B cell (primary cell): ENCODE data around the gene TBX15. TPM values are rescaled to one million over a fixed set of nuclear protein-coding genes. Genes with fewer than 3 reads are reported as not detected.

Experiments used
- ATAC-seq: fragments of 200-7000 bp; cut with Tn5 transposase; one replicate; pipeline ENCODE4 v1.10.0; 2021; ENCODE audit warnings: low read depth, mild to moderate bottlenecking, moderate number of reproducible peaks, moderate library complexity
- CTCF ChIA-PET: fragments of 350-600 bp; sonication (Branson Sonifier 250); formaldehyde crosslinking; loops from one replicate; lab custom pipeline; 2021; ENCODE audit warnings: antibody characterized with exemption, inconsistent platforms; lab: Charles Lee
- POLR2A ChIA-PET: fragments of 350-600 bp; sonication (Branson Sonifier 250); formaldehyde crosslinking; loops from one replicate; lab custom pipeline; 2021; ENCODE audit warnings: antibody characterized with exemption; lab: Charles Lee
- DNase-seq: peaks from one replicate; pipeline ENCODE4 v3.0.0; 2013
- H2AFZ ChIP-seq: 2 replicates; pipeline ENCODE4 v1.6.1; 2012; ENCODE audit warnings: mild to moderate bottlenecking, low read depth, low read length; ENCODE audit not compliant: insufficient read depth, poor library complexity, severe bottlenecking
- H3K27ac ChIP-seq, 2 donors: 1 replicate in 1 of 2; 2 replicates in 1 of 2; pipeline ENCODE4 v1.5.1; 2012 to 2013; ENCODE audit warnings: low read length in 2 of 2, mild to moderate bottlenecking in 2 of 2, moderate library complexity in 1 of 2
- H3K27me3 ChIP-seq, 4 experiments: fragments of 200-600 bp in 1 of 4; sonication (generic) in 1 of 4; replicated peaks in 1 of 4; 1 replicate in 2 of 4; 2 replicates in 2 of 4; pipeline versions ENCODE4 v1.6.1 to v1.7.0; 2013 to 2016; ENCODE audit warnings: low read length in 3 of 4, mild to moderate bottlenecking in 2 of 4, mixed read lengths in 1 of 4, moderate library complexity in 1 of 4; ENCODE audit not compliant: insufficient read depth in 4 of 4, control insufficient read depth in 3 of 4; ENCODE audit errors: control extremely low read depth in 1 of 4
- H3K36me3 ChIP-seq, 2 experiments: replicated peaks in 1 of 2; 1 replicate in 1 of 2; 2 replicates in 1 of 2; pipeline versions ENCODE4 v1.6.1 to v1.7.1; 2013; ENCODE audit warnings: low read length in 1 of 2; ENCODE audit not compliant: insufficient read depth in 2 of 2, control insufficient read depth in 1 of 2; ENCODE audit errors: control extremely low read depth in 1 of 2, extremely low read depth in 1 of 2
- H3K4me1 ChIP-seq, 2 donors: fragments of 200-600 bp in 1 of 2; sonication (generic) in 1 of 2; 1 replicate in 1 of 2; 2 replicates in 1 of 2; pipeline versions ENCODE4 v1.5.1 to v1.6.1; 2013 to 2017; ENCODE audit warnings: low read length in 2 of 2; ENCODE audit not compliant: control insufficient read depth in 2 of 2, insufficient read depth in 2 of 2
- H3K4me2 ChIP-seq: replicated peaks from 2 replicates; pipeline ENCODE3; 2012; ENCODE audit warnings: mild to moderate bottlenecking, low read depth, low read length; ENCODE audit not compliant: poor library complexity, severe bottlenecking
- H3K4me3 ChIP-seq, 5 experiments: fragments of 200-600 bp in 1 of 5; sonication (generic) in 1 of 5; 1 replicate in 3 of 5; 2 replicates in 2 of 5; pipeline versions ENCODE4 v1.5.1 to v1.7.0; 2011 to 2016; ENCODE audit warnings: low read length in 4 of 5, mild to moderate bottlenecking in 4 of 5, low read depth in 2 of 5, control low read depth in 1 of 5, moderate library complexity in 1 of 5; ENCODE audit not compliant: insufficient read depth in 1 of 5; ENCODE audit errors: control extremely low read depth in 1 of 5, extremely low read depth in 1 of 5
- H3K79me2 ChIP-seq: fragments of 200-600 bp; sonication (generic); one replicate; pipeline ENCODE4 v1.6.0; 2016; ENCODE audit warnings: low read length; ENCODE audit not compliant: control insufficient read depth, insufficient read depth
- H3K9ac ChIP-seq: fragments of 200-600 bp; sonication (generic); 2 replicates; pipeline ENCODE4 v1.6.1; 2017; ENCODE audit warnings: mild to moderate bottlenecking, low read length, moderate library complexity
- H3K9me3 ChIP-seq, 3 donors: one replicate each; pipeline versions ENCODE4 v1.6.1 to v1.7.1; 2013; ENCODE audit warnings: low read length in 2 of 3; ENCODE audit not compliant: control insufficient read depth in 2 of 3, insufficient read depth in 1 of 3; ENCODE audit errors: control extremely low read depth in 1 of 3
- H4K20me1 ChIP-seq: 2 replicates; pipeline ENCODE4 v1.6.0; 2012; ENCODE audit warnings: mild to moderate bottlenecking, low read length; ENCODE audit not compliant: insufficient read depth, control insufficient read depth, poor library complexity, severe bottlenecking
- H3K27ac Mint-ChIP-seq: one replicate; pipeline ENCODE4 v1.8.0; 2021; ENCODE audit warnings: mixed read lengths
- H3K27me3 Mint-ChIP-seq: one replicate; pipeline ENCODE4 v1.8.0; 2021; ENCODE audit warnings: mixed read lengths
- H3K4me1 Mint-ChIP-seq: one replicate; pipeline ENCODE4 v1.8.0; 2021; ENCODE audit warnings: mixed read lengths
- H3K4me3 Mint-ChIP-seq: one replicate; pipeline ENCODE4 v1.8.0; 2021; ENCODE audit warnings: mixed read lengths
- H3K9me3 Mint-ChIP-seq: one replicate; pipeline ENCODE4 v1.8.0; 2022; ENCODE audit warnings: mixed read lengths; ENCODE audit not compliant: insufficient read depth
- EZH2 ChIP-seq: IDR thresholded peaks from 2 replicates; pipeline ENCODE4 v1.6.1; 2012; ENCODE audit warnings: borderline replicate concordance, low read depth, mild to moderate bottlenecking, moderate library complexity, low read length; ENCODE audit not compliant: insufficient read depth, poor library complexity, severe bottlenecking
- WGBS: methylation state at CpG from one replicate; pipeline ENCODE4 v1.1.5; 2013; ENCODE audit warnings: missing lambda C conversion rate; ENCODE audit not compliant: insufficient coverage; 5-methylcytosine and 5-hydroxymethylcytosine counted together
- intact Hi-C: fragments of 100-400 bp; cut with micrococcal nuclease; formaldehyde crosslinking; loops from one replicate; pipeline ENCODE4 v1.10.0; 2022
- polyA plus RNA-seq: library from polyadenylated mRNA; depleted of rRNA; stranded (reverse); fragments of >200 nt; gene quantifications from 2 replicates; pipeline ENCODE4 v1.2.3, GENCODE V29; 2012
- total RNA-seq, 2 donors: library from RNA; stranded (reverse); fragments of 120-200 nt in 1 of 2; gene quantifications; 1 replicate in 1 of 2; 2 replicates in 1 of 2; pipeline versions ENCODE4 v1.2.3 to v1.2.4, GENCODE V29; 2013 to 2022
- TF ChIP-seq, protein P1 (sequence below): fragments of 200-600 bp; IDR thresholded peaks from one replicate; pipeline ENCODE4 v1.8.0; 2022; ENCODE audit warnings: antibody characterized with exemption, mild to moderate bottlenecking

TBX15 gene
- total and polyA plus RNA-seq, 2 donors (not counting 1 experiment from before 2014, with no cell fraction given) = 0.03 to 0.15 TPM

DNA sequence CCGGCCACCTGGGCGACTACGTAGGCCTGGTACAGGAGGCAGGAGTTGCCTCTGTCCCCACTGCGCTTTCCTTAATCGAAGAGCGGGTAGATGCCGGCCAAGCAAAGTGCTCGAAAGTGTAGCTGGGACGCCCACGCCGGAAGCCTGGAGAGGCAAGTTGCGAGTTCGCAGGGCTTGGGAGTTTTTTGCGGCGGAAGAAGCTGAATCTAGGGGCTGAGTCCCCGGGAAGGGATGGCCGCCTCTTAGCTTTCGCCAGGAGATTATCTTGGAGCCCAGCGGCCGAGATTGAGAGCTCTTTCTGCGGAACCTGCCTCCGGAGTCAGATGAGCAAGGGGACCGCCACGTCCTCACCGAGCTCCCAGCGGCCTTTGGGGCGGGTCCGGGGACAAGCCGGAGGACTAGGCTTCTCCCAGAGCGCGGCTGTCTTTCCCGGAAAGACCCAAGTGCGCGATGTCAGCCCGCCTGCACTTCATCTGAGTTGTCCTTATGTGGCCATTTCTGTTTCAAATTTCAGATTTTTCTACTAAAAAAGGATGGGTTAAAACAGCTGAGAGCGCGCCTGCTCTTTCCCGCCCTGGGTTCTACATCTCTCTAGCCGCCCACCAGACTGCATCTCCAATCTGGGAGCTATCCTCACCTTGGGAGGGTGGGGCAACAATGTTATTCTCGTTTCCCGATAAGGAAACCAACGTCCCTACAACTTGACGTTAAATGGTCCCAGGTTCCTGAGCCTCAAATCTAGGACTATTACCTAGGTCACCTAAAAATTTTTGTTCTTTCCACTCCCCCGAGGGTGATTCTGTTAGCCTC is 12.4 kb upstream of the TBX15 start:
- Histone ChIP-seq H3K36me3 (no peaks in the 10 kb centered on the region), H3K27me3 (peaks cover 2 to 89% (median 62%) of the 10 kb centered on the region in 4 experiments), H3K79me2 (no peaks in the 10 kb centered on the region), H3K27ac (no peak overlapping the region), H3K4me1 (peaks cover 4 to 6% of the 10 kb centered on the region in 2 donors), H3K9ac (no peak overlapping the region), H3K4me2 (no peak overlapping the region), H3K9me3 (peaks cover 0 to 35% (median 0%) of the 10 kb centered on the region in 3 donors), H3K4me3 (no peak overlapping the region), H4K20me1 (no peaks in the 10 kb centered on the region), H2AFZ (no peak overlapping the region)
- Mint-ChIP-seq H3K4me3 (no peak overlapping the region), H3K27ac (no peak overlapping the region), H3K4me1 (peaks cover 9% of the 10 kb centered on the region), H3K27me3 (peaks cover 76% of the 10 kb centered on the region), H3K9me3 (peaks cover under 1% of the 10 kb centered on the region)
- ChIA-PET POLR2A (no interaction called here), CTCF (no interaction called here)
- no peak for TF ChIP-seq EZH2
- TF ChIP-seq, protein P1, sequence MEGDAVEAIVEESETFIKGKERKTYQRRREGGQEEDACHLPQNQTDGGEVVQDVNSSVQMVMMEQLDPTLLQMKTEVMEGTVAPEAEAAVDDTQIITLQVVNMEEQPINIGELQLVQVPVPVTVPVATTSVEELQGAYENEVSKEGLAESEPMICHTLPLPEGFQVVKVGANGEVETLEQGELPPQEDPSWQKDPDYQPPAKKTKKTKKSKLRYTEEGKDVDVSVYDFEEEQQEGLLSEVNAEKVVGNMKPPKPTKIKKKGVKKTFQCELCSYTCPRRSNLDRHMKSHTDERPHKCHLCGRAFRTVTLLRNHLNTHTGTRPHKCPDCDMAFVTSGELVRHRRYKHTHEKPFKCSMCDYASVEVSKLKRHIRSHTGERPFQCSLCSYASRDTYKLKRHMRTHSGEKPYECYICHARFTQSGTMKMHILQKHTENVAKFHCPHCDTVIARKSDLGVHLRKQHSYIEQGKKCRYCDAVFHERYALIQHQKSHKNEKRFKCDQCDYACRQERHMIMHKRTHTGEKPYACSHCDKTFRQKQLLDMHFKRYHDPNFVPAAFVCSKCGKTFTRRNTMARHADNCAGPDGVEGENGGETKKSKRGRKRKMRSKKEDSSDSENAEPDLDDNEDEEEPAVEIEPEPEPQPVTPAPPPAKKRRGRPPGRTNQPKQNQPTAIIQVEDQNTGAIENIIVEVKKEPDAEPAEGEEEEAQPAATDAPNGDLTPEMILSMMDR = no peak
- ATAC-seq = no peak
- peak; percentile 21 for DNase-seq
- WGBS = 13% methylated on average over 44 of the region's 44 CpGs
- intact Hi-C loops = no loop called here

DNA sequence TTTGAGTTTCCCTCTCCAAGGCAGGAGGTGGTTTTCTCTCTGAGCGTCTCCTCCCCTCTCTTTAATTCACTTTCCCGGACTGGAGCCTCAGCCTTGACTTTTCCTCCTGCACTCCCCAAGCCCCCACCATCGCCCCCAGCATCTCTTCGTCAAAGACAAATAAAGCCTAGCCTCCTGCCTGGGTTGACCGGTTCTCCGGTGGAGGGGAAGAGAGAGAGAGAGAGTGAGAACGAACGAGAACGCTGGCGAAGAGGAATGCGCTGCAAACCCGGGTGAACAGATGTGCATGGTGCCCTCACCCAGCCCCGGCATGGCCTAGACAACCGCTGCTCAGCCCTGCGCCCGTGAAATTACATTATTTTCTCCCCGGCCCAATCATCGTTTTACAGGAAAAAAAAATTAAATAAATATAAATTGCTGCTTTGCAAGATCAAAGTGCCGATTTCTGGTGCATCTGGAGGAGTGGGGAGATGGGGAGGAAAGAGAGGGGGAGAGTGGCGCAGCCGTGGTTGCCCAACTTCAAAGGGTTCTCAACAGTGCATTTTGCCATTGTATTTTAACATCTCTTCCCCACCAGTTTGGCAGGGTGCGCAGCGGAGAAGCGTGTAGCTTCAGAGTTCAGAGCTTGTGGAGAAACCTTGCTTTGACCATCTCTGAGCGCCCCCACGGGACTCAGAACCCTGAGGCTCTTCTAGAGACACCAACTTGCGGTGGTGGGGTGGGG is 11.4 kb upstream of the TBX15 start:
- no peaks in the 10 kb centered on the region for H3K79me2 ChIP-seq
- H3K4me3 Mint-ChIP-seq = no peak overlapping the region

More for the DNA sequence above, 11.4 kb upstream of the TBX15 start:
- WGBS = 15% methylated on average over 14 of the region's 27 CpGs
- peaks cover 75% of the 10 kb centered on the region for H3K27me3 Mint-ChIP-seq
- no peak for DNase-seq
- Histone ChIP-seq H4K20me1 (no peaks in the 10 kb centered on the region), H3K27me3 (peaks cover 0 to 93% (median 59%) of the 10 kb centered on the region in 4 experiments), H3K4me3 (no peak overlapping the region), H3K4me1 (peaks cover 4 to 6% of the 10 kb centered on the region in 2 donors), H3K27ac (no peak overlapping the region), H2AFZ (no peak overlapping the region), H3K4me2 (no peak overlapping the region), H3K36me3 (no peaks in the 10 kb centered on the region), H3K9ac (no peak overlapping the region), H3K9me3 (peaks cover 0 to 38% (median 0%) of the 10 kb centered on the region in 3 donors)
- ChIA-PET POLR2A (no interaction called here), CTCF (no interaction called here)
- ATAC-seq = no peak
- peaks cover 9% of the 10 kb centered on the region for H3K4me1 Mint-ChIP-seq
- H3K27ac Mint-ChIP-seq = no peak overlapping the region
- TF ChIP-seq, protein P1 = no peak
- no peak for TF ChIP-seq EZH2
- H3K9me3 Mint-ChIP-seq = no peaks in the 10 kb centered on the region
- intact Hi-C loops = no loop called here
